DMS153 treated with DMSO at 0.1 percent for 48 hours (cell line): Measurements from ENCODE around the gene KIR3DL1.
"Not testable (repeated sequence)": the region's sequence is repeated elsewhere in the genome, so short reads cannot be mapped to it uniquely, and the experiment has no call there.

Experiments
- DNase-seq: peaks from one replicate; lab custom pipeline; 2025; ENCODE audit not compliant: unreplicated experiment; lab: John Stamatoyannopoulos, UW

Gene KIR3DL1

DNA sequence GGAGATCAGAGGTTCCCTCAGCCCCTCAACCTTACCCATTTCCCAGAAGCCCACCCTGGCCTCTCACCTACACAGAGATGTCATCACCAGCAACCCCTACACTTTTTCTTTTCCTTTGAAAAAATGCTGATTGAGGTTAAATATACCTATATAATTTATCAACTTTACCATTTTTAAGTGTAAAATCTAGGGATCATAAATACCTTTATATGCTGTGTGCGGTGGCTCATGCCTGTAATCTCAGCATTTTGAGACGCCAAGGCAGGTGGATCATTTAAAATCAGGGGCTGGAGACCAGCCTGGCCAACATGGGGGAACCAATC, 9.8 kb upstream of the KIR3DL1 start:
- no peak for DNase-seq

DNA sequence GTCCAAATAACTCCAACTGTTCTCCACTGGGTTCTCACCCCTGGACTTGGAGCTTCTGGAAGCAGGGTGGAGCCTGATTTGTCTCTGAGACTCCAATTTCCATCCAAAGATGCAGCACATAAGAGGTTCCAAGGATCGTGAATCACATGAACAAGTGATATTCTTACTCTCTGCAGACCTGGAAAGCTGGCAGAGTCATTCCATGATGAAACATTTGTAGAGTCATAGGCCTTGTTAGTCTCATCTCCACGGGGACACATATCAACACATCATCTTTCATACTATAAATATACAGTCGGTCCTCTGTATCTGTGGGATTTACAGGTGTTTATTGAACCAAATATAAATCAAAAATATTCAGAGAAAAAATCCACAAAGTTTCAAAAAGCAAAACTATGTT, 1.7 kb upstream of the KIR3DL1 start:
- DNase-seq: not testable (repeated sequence)

- no peak for DNase-seq
These were observed 1.6 kb downstream of the KIR3DL1 start for GRCh38 chr19:54817670-54818536.

DNA sequence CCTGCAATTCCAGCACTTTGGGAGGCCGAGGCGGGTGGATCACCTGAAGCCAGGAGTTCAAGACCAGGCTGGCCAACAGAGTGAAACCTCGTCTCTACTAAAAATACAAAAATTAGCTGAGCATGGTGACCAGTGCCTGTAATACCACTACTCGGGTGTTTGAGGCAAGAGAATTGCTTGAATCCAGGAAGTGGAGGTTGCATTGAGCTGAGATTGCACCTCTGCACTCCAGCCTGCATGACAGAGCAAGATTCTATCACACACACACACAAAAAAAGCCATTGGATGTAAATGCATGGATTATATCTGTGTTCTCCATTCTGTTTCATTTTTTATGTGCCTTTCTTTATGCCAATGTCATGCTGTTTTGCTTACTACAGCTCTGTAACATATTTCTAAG, 8.1 kb downstream of the KIR3DL1 start:
- DNase-seq: not testable (repeated sequence)

DNA sequence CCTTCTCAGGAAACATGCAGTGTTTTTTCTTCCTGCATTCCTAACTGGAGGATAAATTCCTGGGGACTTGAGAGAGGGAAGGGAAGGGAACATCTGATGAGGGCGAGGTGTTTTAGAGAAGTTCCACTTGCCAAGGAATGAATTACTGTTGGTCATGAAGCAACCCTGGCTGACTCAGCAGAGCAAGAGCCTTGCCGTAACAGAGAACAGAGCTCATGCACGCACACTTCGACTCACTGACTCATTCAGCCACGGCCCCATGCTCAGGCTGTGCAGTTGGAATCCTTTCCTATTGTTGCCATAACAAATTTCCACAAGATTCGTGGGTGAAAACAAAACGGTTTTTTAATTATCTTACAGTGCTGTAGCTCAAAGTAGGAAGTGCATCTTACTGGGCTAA, 9.1 kb downstream of the KIR3DL1 start:
- DNase-seq: not testable (repeated sequence)

- DNase-seq: not testable (repeated sequence)
These were observed 11.8 kb downstream of the KIR3DL1 start for GRCh38 chr19:54828064-54828463.

DNA sequence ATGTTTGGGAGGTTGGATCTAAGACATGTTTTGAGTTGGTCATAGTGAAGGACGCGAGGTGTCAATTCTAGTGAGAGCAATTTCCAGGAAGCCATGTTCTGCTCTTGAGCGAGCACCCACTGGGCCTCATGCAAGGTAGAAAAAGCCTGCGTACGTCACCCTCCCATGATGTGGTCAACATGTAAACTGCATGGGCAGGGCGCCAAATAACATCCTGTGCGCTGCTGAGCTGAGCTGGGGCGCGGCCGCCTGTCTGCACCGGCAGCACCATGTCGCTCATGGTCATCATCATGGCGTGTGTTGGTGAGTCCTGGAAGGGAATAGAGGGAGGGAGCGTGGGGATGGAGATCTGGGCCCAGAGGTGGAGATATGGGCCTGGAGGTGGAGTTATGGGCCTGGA, 16.2 kb downstream of the KIR3DL1 start, which contains the start of gene KIR2DS4:
TSS of gene KIR2DS4 (plus strand) at position 181 of the 400 bp plus-strand sequence.
- DNase-seq: not testable (repeated sequence)

DNA sequence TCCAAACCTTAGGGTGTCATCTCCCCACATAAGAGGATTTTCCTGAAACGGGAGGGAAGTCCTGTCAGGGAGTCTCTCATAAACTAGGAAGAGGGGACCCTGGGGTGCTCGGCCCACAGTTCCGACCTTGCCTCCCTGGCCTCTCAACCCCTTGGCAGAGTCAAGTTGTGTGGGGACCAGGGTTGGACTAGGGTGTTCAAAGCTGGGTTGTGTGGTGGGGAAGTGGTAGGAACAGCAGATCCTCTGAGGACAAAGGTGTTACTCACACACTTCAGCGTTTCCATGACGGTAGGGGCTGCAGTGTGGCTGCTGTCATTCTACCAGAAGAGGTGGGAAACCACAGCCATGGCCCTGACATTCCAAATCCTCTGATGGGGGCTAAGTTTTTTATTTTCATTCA, 18.9 kb downstream of the KIR3DL1 start:
- not testable (repeated sequence) for DNase-seq

GRCh38 chr19:54837522-54837921, 21.3 kb downstream of the KIR3DL1 start:
- DNase-seq: not testable (repeated sequence)

- DNase-seq: not testable (repeated sequence)
These were observed 26.9 kb downstream of the KIR3DL1 start for GRCh38 chr19:54843171-54843570.

GRCh38 chr19:54850061-54850640, 33.9 kb downstream of the KIR3DL1 start, which contains the start of gene KIR3DL2:
TSS of gene KIR3DL2 (plus strand) at chr19:54850443. CDS start at chr19:54850476, 33 bp downstream.
- not testable (repeated sequence) for DNase-seq

GRCh38 chr19:54850930-54851329, 34.7 kb downstream of the KIR3DL1 start:
- DNase-seq: no peak

- DNase-seq: no peak
These were observed 35.1 kb downstream of the KIR3DL1 start for GRCh38 chr19:54851353-54851752.

DNA sequence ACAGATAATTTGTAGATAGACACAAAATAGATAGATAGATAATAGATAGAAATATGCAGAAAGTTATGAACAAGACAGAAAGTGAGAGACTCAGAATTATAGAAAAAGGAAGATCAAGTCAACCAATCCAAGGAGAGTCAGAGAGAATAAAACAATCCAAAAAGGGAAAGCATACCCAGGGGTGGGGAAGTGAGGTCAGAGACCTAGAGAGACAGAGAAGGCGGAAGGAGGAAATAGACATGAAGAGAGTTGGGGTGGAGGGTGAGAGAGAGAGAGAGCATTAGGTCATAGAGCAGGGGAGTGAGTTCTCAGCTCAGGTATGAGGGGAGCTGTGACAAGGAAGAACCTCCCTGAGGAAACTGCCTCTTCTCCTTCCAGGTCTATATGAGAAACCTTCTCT, 39.0 kb downstream of the KIR3DL1 start:
- DNase-seq: not testable (repeated sequence)

- not testable (repeated sequence) for DNase-seq
These were observed 42.2 kb downstream of the KIR3DL1 start for GRCh38 chr19:54858476-54858875.

GRCh38 chr19:54859421-54859820, 43.2 kb downstream of the KIR3DL1 start:
- not testable (repeated sequence) for DNase-seq

DNA sequence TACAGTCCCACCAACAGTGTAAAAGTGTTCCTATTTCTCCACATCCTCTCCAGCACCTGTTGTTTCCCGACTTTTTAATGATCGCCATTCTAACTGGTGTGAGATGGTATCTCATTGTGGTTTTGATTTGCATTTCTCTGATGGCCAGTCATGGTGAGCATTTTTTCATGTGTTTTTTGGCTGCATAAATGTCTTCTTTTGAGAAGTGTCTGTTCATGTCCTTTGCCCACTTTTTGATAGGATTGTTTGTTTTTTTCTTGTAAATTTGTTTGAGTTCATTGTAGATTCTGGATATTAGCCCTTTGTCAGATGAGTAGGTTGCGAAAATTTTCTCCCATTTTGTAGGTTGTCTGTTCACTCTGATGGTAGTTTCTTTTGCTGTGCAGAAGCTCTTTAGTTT, 47.2 kb downstream of the KIR3DL1 start:
- not testable (repeated sequence) for DNase-seq

GRCh38 chr19:54871696-54872095, 55.4 kb downstream of the KIR3DL1 start:
- no peak for DNase-seq

GRCh38 chr19:54873990-54874389, 57.7 kb downstream of the KIR3DL1 start, which contains the start of gene FCAR:
TSS of gene FCAR (plus strand) at chr19:54874235. CDS start at chr19:54874290, 55 bp downstream.
- no peak for DNase-seq

DNA sequence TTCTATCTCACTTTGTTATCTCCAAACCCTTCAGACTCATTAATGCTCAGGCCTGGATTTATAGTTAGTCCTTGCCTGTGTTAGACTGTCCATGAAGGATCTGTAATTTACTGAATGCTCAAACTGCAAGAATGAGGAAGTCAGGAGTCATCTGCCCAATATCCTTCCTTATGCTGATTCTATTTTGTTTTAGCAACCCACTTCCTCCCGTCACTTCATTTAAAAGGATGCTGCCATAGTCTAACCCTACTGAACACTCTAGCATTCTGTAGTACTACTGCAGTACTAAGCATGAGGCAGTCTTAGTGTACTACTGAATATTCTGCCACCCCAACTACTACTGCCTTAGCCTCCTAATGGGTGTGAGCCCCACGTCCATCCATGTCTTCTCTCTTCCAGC, 59.2 kb downstream of the KIR3DL1 start:
- no peak for DNase-seq

DNA sequence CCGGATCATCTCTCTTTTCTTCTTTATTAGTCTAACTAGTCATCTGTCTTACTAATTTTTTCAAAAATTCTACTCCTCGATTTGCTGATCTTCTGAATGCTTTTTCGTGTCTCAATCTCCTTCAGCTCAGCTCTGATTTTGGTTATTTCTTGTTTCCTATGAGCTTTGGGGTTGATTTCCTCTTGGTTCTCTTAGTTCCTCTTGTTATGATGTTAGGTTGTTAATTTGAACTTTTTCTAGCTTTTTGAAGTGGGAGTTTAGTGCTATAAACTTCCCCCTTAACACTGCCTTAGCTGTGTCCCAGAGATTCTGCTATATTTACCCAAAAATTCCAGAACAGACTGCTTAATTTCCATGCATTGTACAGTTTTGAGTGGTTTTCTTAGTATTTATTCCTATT, 61.2 kb downstream of the KIR3DL1 start:
- DNase-seq: no peak
